Keratinocyte (primary cell): ENCODE data around the gene FAM169A.

Experiments used
- EZH2 ChIP-seq: IDR thresholded peaks from one replicate; pipeline ENCODE4 v1.6.1; 2012; ENCODE audit warnings: inconsistent platforms, mild to moderate bottlenecking, low read length, moderate library complexity
- TF ChIP-seq, protein P1 (sequence below), 3 experiments: IDR thresholded peaks in 1 of 3; conservative IDR thresholded peaks in 1 of 3; optimal IDR thresholded peaks in 1 of 3; 2 replicates in 2 of 3; 3 replicates in 1 of 3; pipeline versions ENCODE3 to v1.5.1; 2011; ENCODE audit warnings: low read length in 3 of 3, mild to moderate bottlenecking in 3 of 3, moderate library complexity in 2 of 3, control low read depth in 1 of 3, inconsistent platforms in 1 of 3; ENCODE audit not compliant: insufficient read depth in 2 of 3; ENCODE audit errors: extremely low read depth in 1 of 3

DNA sequence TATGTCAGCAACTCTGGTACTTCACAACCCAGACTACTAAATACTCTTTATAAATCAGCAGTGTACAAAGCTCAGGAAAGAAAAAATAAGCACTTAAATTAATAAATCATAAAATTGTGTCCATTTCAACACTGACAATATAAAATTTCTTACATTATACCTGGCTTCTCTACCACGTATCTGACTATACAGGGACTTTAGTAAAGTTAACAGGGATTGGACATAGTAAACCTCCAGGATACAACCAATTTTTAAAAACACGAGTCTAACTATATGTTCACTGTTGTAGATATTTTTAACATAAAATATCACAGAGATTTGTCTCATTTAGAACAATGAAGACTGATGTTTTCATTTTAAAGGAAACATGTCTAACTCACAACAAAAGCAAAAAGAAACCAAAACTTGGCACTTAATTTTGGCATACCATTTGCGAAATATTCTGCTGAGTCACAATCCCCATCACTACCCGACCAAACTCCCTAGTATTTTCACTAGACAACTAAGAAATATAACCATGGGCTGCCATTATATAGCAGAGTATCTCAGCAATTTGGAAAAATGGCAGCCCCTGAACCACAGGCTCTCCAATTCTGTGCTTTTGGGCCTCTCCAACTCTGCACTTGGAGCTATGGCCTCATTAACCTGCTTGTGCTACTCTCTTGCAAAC, 14.4 kb downstream of the FAM169A start:
- TF ChIP-seq, protein P1, sequence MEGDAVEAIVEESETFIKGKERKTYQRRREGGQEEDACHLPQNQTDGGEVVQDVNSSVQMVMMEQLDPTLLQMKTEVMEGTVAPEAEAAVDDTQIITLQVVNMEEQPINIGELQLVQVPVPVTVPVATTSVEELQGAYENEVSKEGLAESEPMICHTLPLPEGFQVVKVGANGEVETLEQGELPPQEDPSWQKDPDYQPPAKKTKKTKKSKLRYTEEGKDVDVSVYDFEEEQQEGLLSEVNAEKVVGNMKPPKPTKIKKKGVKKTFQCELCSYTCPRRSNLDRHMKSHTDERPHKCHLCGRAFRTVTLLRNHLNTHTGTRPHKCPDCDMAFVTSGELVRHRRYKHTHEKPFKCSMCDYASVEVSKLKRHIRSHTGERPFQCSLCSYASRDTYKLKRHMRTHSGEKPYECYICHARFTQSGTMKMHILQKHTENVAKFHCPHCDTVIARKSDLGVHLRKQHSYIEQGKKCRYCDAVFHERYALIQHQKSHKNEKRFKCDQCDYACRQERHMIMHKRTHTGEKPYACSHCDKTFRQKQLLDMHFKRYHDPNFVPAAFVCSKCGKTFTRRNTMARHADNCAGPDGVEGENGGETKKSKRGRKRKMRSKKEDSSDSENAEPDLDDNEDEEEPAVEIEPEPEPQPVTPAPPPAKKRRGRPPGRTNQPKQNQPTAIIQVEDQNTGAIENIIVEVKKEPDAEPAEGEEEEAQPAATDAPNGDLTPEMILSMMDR (optimal IDR thresholded peaks at IDR 0.05 in 1 of 3, IDR thresholded peaks at IDR 0.05 in 1 of 3, conservative IDR thresholded peaks at IDR 0.05 in 1 of 3; ENCODE audit: extremely low read depth in 1 of 3, insufficient read depth in 2 of 3, low read length in 3 of 3) = no peak
- no peak for TF ChIP-seq EZH2
